Karpas-422 (cell line): Measurements from ENCODE around the gene KRTAP9-2. TPM values are rescaled to one million over a fixed set of nuclear protein-coding genes. Genes with fewer than 3 reads are reported as not detected.
"Not testable (repeated sequence)": the region's sequence is repeated elsewhere in the genome, so short reads cannot be mapped to it uniquely, and the experiment has no call there.

Experiments used
- DNase-seq: peaks from one replicate; pipeline ENCODE4 v3.0.0-alpha.2; 2015
- H2AFZ ChIP-seq: fragments of 200-600 bp; sonication (generic); 2 replicates; pipeline ENCODE4 v1.6.1; 2014; ENCODE audit warnings: antibody characterized with exemption, low read length, mixed read lengths
- H3K27ac ChIP-seq: fragments of 200-600 bp; sonication (generic); 2 replicates; pipeline ENCODE4 v1.5.1; 2014; ENCODE audit warnings: mild to moderate bottlenecking, low read length, moderate library complexity
- H3K27me3 ChIP-seq: fragments of 200-600 bp; sonication (generic); 2 replicates; pipeline ENCODE4 v1.6.1; 2014; ENCODE audit warnings: low read length, mixed read lengths
- H3K36me3 ChIP-seq: fragments of 200-600 bp; sonication (generic); 2 replicates; pipeline ENCODE4 v1.6.1; 2014; ENCODE audit warnings: low read length, mixed read lengths; ENCODE audit not compliant: insufficient read depth
- H3K4me1 ChIP-seq: fragments of 200-600 bp; sonication (generic); 2 replicates; pipeline ENCODE4 v1.6.1; 2014; ENCODE audit warnings: mild to moderate bottlenecking, low read length, mixed read lengths
- H3K4me2 ChIP-seq: fragments of 200-600 bp; sonication (generic); 2 replicates; pipeline ENCODE4 v1.6.1; 2014; ENCODE audit warnings: low read length, low read depth, mild to moderate bottlenecking; ENCODE audit not compliant: poor library complexity, severe bottlenecking
- H3K4me3 ChIP-seq: fragments of 200-600 bp; sonication (generic); 2 replicates; pipeline ENCODE4 v1.5.1; 2014; ENCODE audit warnings: mild to moderate bottlenecking, antibody characterized with exemption, low read length, mixed read lengths
- H3K79me2 ChIP-seq: fragments of 200-600 bp; sonication (generic); 2 replicates; pipeline ENCODE4 v1.6.1; 2014; ENCODE audit warnings: mild to moderate bottlenecking, low read length, mixed read lengths
- H3K9ac ChIP-seq: fragments of 200-600 bp; sonication (generic); 2 replicates; pipeline ENCODE4 v1.6.0; 2014; ENCODE audit warnings: low read length
- H3K9me2 ChIP-seq: fragments of 200-600 bp; sonication (generic), shearing (Covaris generic); replicated peaks from 2 replicates; pipeline ENCODE4 v1.6.0; 2014; ENCODE audit warnings: mild to moderate bottlenecking, low read length, moderate library complexity; ENCODE audit not compliant: insufficient read depth
- H3K9me3 ChIP-seq: fragments of 300-700, 200-600 bp; sonication (generic); 2 replicates; pipeline ENCODE4 v1.6.1; 2014; ENCODE audit warnings: low read length, mixed read lengths
- H4K20me1 ChIP-seq: fragments of 200-600 bp; sonication (generic); 2 replicates; pipeline ENCODE4 v1.6.1; 2014; ENCODE audit warnings: mild to moderate bottlenecking, antibody characterized with exemption, low read length, low read depth; ENCODE audit not compliant: insufficient read depth
- total RNA-seq: library from RNA; depleted of rRNA; stranded (reverse); fragments of >200 nt; shearing (Covaris generic); gene quantifications from 2 replicates; pipeline ENCODE4 v1.2.3, GENCODE V29; 2014; ENCODE audit warnings: low replicate concordance; rRNA removed

The KRTAP9-2 gene
- total RNA-seq: not detected in 2 replicates

GRCh38 chr17:41226598-41227095 is at the start of gene KRTAP9-2:
TSS of gene KRTAP9-2 (plus strand) at chr17:41226648. CDS start at chr17:41226655, 7 bp downstream.
- H3K9me2 ChIP-seq, H3K9ac ChIP-seq, DNase-seq, H3K27ac ChIP-seq, H3K79me2 ChIP-seq, H3K4me3 ChIP-seq, H3K9me3 ChIP-seq, H2AFZ ChIP-seq, H3K27me3 ChIP-seq, H3K4me2 ChIP-seq, H3K4me1 ChIP-seq, H4K20me1 ChIP-seq, H3K36me3 ChIP-seq: not testable (repeated sequence)

- Histone ChIP-seq H2AFZ (no peak overlapping the region), H3K4me1 (peaks cover 19% of the 10 kb centered on the region), H3K9me2 (no peaks in the 10 kb centered on the region), H3K4me3 (no peak overlapping the region), H3K79me2 (no peaks in the 10 kb centered on the region), H3K9me3 (no peaks in the 10 kb centered on the region), H4K20me1 (no peaks in the 10 kb centered on the region), H3K27me3 (no peaks in the 10 kb centered on the region), H3K4me2 (no peak overlapping the region), H3K9ac (no peak overlapping the region), H3K36me3 (no peaks in the 10 kb centered on the region), H3K27ac (no peak overlapping the region)
- DNase-seq: no peak
Measured at GRCh38 chr17:41176744-41177387, 49.6 kb upstream of the KRTAP9-2 start.

- Histone ChIP-seq H3K9me3 (no peaks in the 10 kb centered on the region), H4K20me1 (no peaks in the 10 kb centered on the region), H2AFZ (no peak within 1 kb of the TSS), H3K27me3 (no peaks in the 10 kb centered on the region), H3K9ac (no peak within 1 kb of the TSS), H3K9me2 (no peaks in the 10 kb centered on the region), H3K79me2 (no peaks in the 10 kb centered on the region), H3K4me1 (peaks cover 19% of the 10 kb centered on the region), H3K4me3 (no peak within 1 kb of the TSS), H3K36me3 (no peaks in the 10 kb centered on the region), H3K27ac (no peak within 1 kb of the TSS), H3K4me2 (no peak within 1 kb of the TSS)
- DNase-seq: no peak
Measured at GRCh38 chr17:41177727-41178271, 48.6 kb upstream of the KRTAP9-2 start, which contains the start of gene KRTAP4-2. TSS of gene KRTAP4-2 (minus strand) at chr17:41178221. CDS start at chr17:41178164, 57 bp downstream.

- Histone ChIP-seq H3K4me2 (no peak overlapping the region), H3K79me2 (no peaks in the 10 kb centered on the region), H3K27me3 (no peaks in the 10 kb centered on the region), H3K36me3 (no peaks in the 10 kb centered on the region), H3K9me3 (no peaks in the 10 kb centered on the region), H3K4me3 (no peak overlapping the region), H3K4me1 (peaks cover 19% of the 10 kb centered on the region), H4K20me1 (no peaks in the 10 kb centered on the region), H3K9ac (no peak overlapping the region), H2AFZ (no peak overlapping the region), H3K27ac (no peak overlapping the region), H3K9me2 (no peaks in the 10 kb centered on the region)
- DNase-seq: no peak
Measured at GRCh38 chr17:41178341-41178740, 48.1 kb upstream of the KRTAP9-2 start.

- H3K9ac ChIP-seq: no peak overlapping the region
- H3K4me2 ChIP-seq: no peak overlapping the region
- DNase-seq: no peak
Measured at GRCh38 chr17:41178843-41179616, 47.4 kb upstream of the KRTAP9-2 start.

GRCh38 chr17:41184480-41184961 is 41.9 kb upstream of the KRTAP9-2 start, which contains the start of gene KRTAP4-1:
TSS of gene KRTAP4-1 (minus strand) at chr17:41184911. CDS start at chr17:41184854, 57 bp downstream.
- Histone ChIP-seq H2AFZ (no peak within 1 kb of the TSS), H3K27ac (no peak within 1 kb of the TSS), H3K9ac (no peak within 1 kb of the TSS), H3K4me3 (no peak within 1 kb of the TSS), H3K36me3 (no peaks in the 10 kb centered on the region), H3K27me3 (no peaks in the 10 kb centered on the region), H3K4me1 (no peaks in the 10 kb centered on the region), H3K9me3 (no peaks in the 10 kb centered on the region), H3K4me2 (no peak within 1 kb of the TSS), H3K9me2 (no peaks in the 10 kb centered on the region), H4K20me1 (no peaks in the 10 kb centered on the region), H3K79me2 (no peaks in the 10 kb centered on the region)
- DNase-seq: no peak

More at GRCh38 chr17:41178843-41179616, 47.4 kb upstream of the KRTAP9-2 start:
- no peak overlapping the region for H3K4me3 ChIP-seq
- H3K9me2 ChIP-seq: no peaks in the 10 kb centered on the region
- no peaks in the 10 kb centered on the region for H3K79me2 ChIP-seq
- no peaks in the 10 kb centered on the region for H4K20me1 ChIP-seq
- peaks cover 19% of the 10 kb centered on the region for H3K4me1 ChIP-seq
- H3K27me3 ChIP-seq: no peaks in the 10 kb centered on the region
- H3K27ac ChIP-seq: no peak overlapping the region
- no peaks in the 10 kb centered on the region for H3K9me3 ChIP-seq
- H3K36me3 ChIP-seq: no peaks in the 10 kb centered on the region
- no peak overlapping the region for H2AFZ ChIP-seq

GRCh38 chr17:41185001-41185400 is 41.4 kb upstream of the KRTAP9-2 start:
- no peaks in the 10 kb centered on the region for H3K9me3 ChIP-seq
- no peak overlapping the region for H3K4me3 ChIP-seq
- no peaks in the 10 kb centered on the region for H3K9me2 ChIP-seq
- H3K27me3 ChIP-seq: no peaks in the 10 kb centered on the region
- no peak for DNase-seq
- H3K9ac ChIP-seq: no peak overlapping the region
- H4K20me1 ChIP-seq: no peaks in the 10 kb centered on the region
- H3K4me1 ChIP-seq: no peaks in the 10 kb centered on the region
- H3K4me2 ChIP-seq: no peak overlapping the region
- no peak overlapping the region for H2AFZ ChIP-seq
- no peaks in the 10 kb centered on the region for H3K79me2 ChIP-seq
- no peak overlapping the region for H3K27ac ChIP-seq
- no peaks in the 10 kb centered on the region for H3K36me3 ChIP-seq

- no peak overlapping the region for H3K27ac ChIP-seq
- H3K27me3 ChIP-seq: no peaks in the 10 kb centered on the region
Measured at GRCh38 chr17:41186872-41187271, 39.6 kb upstream of the KRTAP9-2 start.

More at GRCh38 chr17:41186872-41187271, 39.6 kb upstream of the KRTAP9-2 start:
- Histone ChIP-seq H3K4me3 (no peak overlapping the region), H3K36me3 (no peaks in the 10 kb centered on the region), H3K79me2 (no peaks in the 10 kb centered on the region), H3K4me2 (no peak overlapping the region), H2AFZ (no peak overlapping the region), H3K9me2 (no peaks in the 10 kb centered on the region), H3K9ac (no peak overlapping the region), H3K4me1 (no peaks in the 10 kb centered on the region), H3K9me3 (no peaks in the 10 kb centered on the region), H4K20me1 (no peaks in the 10 kb centered on the region)
- no peak for DNase-seq
